Adrenal gland (tissue), 12 donors: ENCODE results near the gene RMI2. TPM values are rescaled to one million over a fixed set of nuclear protein-coding genes. Genes with fewer than 3 reads are reported as not detected.

Source experiments
- DNase-seq, 7 donors: peaks; one replicate each; pipeline ENCODE4 v3.0.0-alpha.2; 2019 to 2020
- H3K27ac ChIP-seq, 5 donors: fragments of 200-600 bp; sonication (generic) in 4 of 5; 1 replicate in 3 of 5; 2 replicates in 2 of 5; pipeline versions ENCODE4 v1.5.1 to v1.8.0; 2016 to 2020; ENCODE audit warnings: mild to moderate bottlenecking in 1 of 5
- H3K27me3 ChIP-seq: fragments of 200-600 bp; 2 replicates; pipeline ENCODE4 v1.8.0; 2021
- H3K36me3 ChIP-seq, 2 donors: fragments of 200-600 bp; replicated peaks in 1 of 2; 1 replicate in 1 of 2; 2 replicates in 1 of 2; pipeline versions ENCODE4 v1.5.1 to v1.8.0; 2018 to 2022
- H3K4me1 ChIP-seq, 2 donors: fragments of 200-600 bp; replicated peaks in 1 of 2; 1 replicate in 1 of 2; 2 replicates in 1 of 2; pipeline versions ENCODE4 v1.5.1 to v1.8.0; 2018 to 2021
- H3K4me3 ChIP-seq, 4 donors: fragments of 200-600 bp; sonication (generic) in 3 of 4; one replicate each; pipeline ENCODE4 v1.5.1; 2016 to 2018
- H3K9me3 ChIP-seq, 3 donors: fragments of 200-600 bp; sonication (generic) in 1 of 3; replicated peaks in 1 of 3; 1 replicate in 2 of 3; 2 replicates in 1 of 3; pipeline versions ENCODE4 v1.5.1 to v1.8.0; 2016 to 2021
- CTCF ChIP-seq, 6 experiments: fragments of 450-650 bp in 4 of 6; fragments of 200-600 bp in 2 of 6; sonication (generic) in 1 of 6; IDR thresholded peaks; 1 replicate in 5 of 6; 2 replicates in 1 of 6; pipeline versions ENCODE4 v1.5.1 to v1.8.0; 2016 to 2021; ENCODE audit warnings: antibody characterized with exemption in 6 of 6, mild to moderate bottlenecking in 2 of 6, moderate library complexity in 1 of 6
- POLR2A ChIP-seq, 2 donors: fragments of 450-650 bp; IDR thresholded peaks; one replicate each; pipeline ENCODE4 v1.6.1; 2017; ENCODE audit warnings: antibody characterized with exemption in 2 of 2, mild to moderate bottlenecking in 2 of 2, moderate library complexity in 1 of 2
- WGBS, 4 donors: extraction: QIAGEN DNeasy Blood & Tissue Kit in 2 of 4; methylation state at CpG; one replicate each; pipeline versions ENCODE4 v1.1.5 to v1.1.7; 2013 to 2017; 5-methylcytosine and 5-hydroxymethylcytosine counted together
- intact Hi-C, 2 donors: fragments of 100-400 bp; cut with DNase I; formaldehyde crosslinking; loops; one replicate each; pipeline versions ENCODE4 v1.14.1 to v1.15.0; 2022 to 2023
- polyA plus RNA-seq, 3 donors: library from polyadenylated mRNA; stranded (reverse); fragments of 200-250 nt in 2 of 3; fragments of 350-450 nt in 1 of 3; fragmentation: Illumina TruSeq in 1 of 3; extraction: RNeasy Lipid Tissue Mini Kit (QIAGEN cat#74804) in 1 of 3; gene quantifications; one replicate each; pipeline ENCODE4 v1.2.3, GENCODE V29; 2013 to 2014
- total RNA-seq, 9 donors: library from RNA; depleted of rRNA in 4 of 9; stranded (reverse); fragments of >200 nt in 4 of 9; fragments of 120-200 nt in 1 of 9; fragmentation: NEBNext Ultra II Directional in 1 of 9; extraction: Animal tissue kit (Norgen Biotek cat#: 25700) in 1 of 9; gene quantifications; one replicate each; pipeline versions ENCODE4 v1.1.0 to v1.2.4, GENCODE V29; 2013 to 2023
- donor health status: healthy with polysubstance abuse.
- donor health status: Bipolar disorder and iron deficiency.
- donor health status: DM: yes; HTN: yes; CAD: no.
- donor health status: DM: no; HTN: no; CAD: no.
- donor health status: DM: no; HTN: no; CAD: no.
- donor health status: DM: yes; HTN: yes; CAD: no.

The RMI2 gene
- total and polyA plus RNA-seq, 12 donors: 0.56 to 21.1 (median 1.2) TPM; not detected in 2

- Histone ChIP-seq H3K9me3 (no peaks in the 10 kb centered on the region), H3K4me1 (peaks cover 0 to 3% of the 10 kb centered on the region in 2 donors), H3K27me3 (no peaks in the 10 kb centered on the region), H3K27ac (no peak overlapping the region), H3K4me3 (no peak overlapping the region), H3K36me3 (no peaks in the 10 kb centered on the region)
- TF ChIP-seq CTCF (IDR thresholded peaks at IDR 0.05): no peak
- no peak for TF ChIP-seq POLR2A (IDR thresholded peaks at IDR 0.05)
- WGBS, 4 donors: 65 to 81% (median 71%) methylated on average over 5 of the region's 5 CpGs
- intact Hi-C loops: no loop called here
- no peak for DNase-seq
These were observed 23.6 kb upstream of the RMI2 start for GRCh38 chr16:11321662-11322061.

DNA sequence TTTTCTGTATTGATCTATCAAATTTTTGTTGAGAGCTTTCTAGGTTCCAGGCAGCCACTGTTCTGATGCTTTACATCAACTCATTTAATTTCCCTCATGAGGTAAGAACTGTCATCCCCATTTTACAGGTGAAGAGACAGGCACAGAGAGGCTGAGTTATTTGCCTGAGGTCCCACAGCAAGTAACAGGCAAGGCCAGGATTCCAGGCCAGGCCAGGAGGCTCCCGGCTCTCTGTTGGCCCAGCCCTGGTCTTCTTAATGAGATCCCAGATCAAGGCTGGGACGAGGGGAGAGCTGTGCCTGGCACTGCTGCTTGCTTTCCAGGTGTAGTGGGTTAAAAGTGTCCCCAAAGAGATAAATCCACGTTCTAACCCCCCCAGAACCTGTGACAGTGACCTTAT is 22.4 kb upstream of the RMI2 start:
- Histone ChIP-seq H3K36me3 (no peaks in the 10 kb centered on the region), H3K27me3 (no peaks in the 10 kb centered on the region), H3K9me3 (no peaks in the 10 kb centered on the region), H3K27ac (no peak overlapping the region), H3K4me1 (peaks cover 0 to 4% of the 10 kb centered on the region in 2 donors), H3K4me3 (no peak overlapping the region)
- intact Hi-C loops: no loop called here
- DNase-seq: no peak
- 87 to 94% (median 90%) methylated on average over 3 of the region's 3 CpGs for WGBS, 4 donors
- TF ChIP-seq CTCF (IDR thresholded peaks at IDR 0.05) (no peak), POLR2A (IDR thresholded peaks at IDR 0.05) (no peak)

- 74 to 93% (median 88%) methylated on average over 6 to 11 of the region's 11 CpGs for WGBS, 4 donors
- no peak for DNase-seq
- Histone ChIP-seq H3K27me3 (no peaks in the 10 kb centered on the region), H3K27ac (no peak overlapping the region), H3K4me1 (peaks cover 1 to 13% of the 10 kb centered on the region in 2 donors), H3K4me3 (no peak overlapping the region), H3K36me3 (no peaks in the 10 kb centered on the region), H3K9me3 (no peaks in the 10 kb centered on the region)
- TF ChIP-seq POLR2A (IDR thresholded peaks at IDR 0.05) (no peak), CTCF (IDR thresholded peaks at IDR 0.05) (no peak)
- intact Hi-C loops: no loop called here
These were observed 21.5 kb upstream of the RMI2 start for GRCh38 chr16:11323551-11324336.

DNA sequence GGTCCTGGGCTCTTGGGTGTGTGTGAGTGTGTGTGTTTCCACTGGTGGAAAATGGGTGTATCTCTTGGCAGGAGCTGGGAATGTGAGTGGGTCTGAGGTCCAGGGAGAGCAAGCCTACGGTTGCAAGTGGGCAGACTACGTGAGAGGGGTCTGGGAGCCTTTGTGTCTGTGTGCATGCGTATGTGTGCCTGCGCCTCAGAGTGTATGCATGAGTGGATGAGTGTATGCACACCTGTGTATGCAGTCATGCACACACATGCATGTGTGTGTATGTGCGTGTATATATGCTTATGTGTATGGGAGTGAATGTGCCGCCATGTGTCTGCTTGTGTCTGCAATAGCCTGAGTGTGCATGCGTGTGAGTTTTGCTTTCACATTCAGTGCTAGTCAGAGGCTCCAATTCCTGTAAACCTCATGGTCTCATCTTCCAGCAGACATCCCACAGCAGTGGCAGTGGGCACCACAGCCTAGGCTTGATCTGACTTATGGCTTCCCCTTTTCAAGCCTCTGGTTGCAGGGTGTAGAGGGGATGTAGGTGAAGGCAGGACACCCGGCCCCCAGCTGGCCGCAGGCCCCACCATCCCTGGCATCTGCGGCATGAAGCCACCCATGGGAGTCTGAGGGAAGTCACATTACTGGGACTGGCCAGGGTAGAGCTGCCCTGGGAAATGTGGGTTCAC is 19.7 kb upstream of the RMI2 start:
- no peak for DNase-seq
- H3K4me1 ChIP-seq: peaks cover 4 to 20% of the 10 kb centered on the region in 2 donors
- no peaks in the 10 kb centered on the region for H3K36me3 ChIP-seq
- intact Hi-C loops: no loop called here
- H3K9me3 ChIP-seq: no peaks in the 10 kb centered on the region
- no peak overlapping the region for H3K4me3 ChIP-seq
- no peak overlapping the region for H3K27ac ChIP-seq
- no peaks in the 10 kb centered on the region for H3K27me3 ChIP-seq
- TF ChIP-seq POLR2A (IDR thresholded peaks at IDR 0.05) (no peak), CTCF (IDR thresholded peaks at IDR 0.05) (no peak)
- 77 to 88% (median 86%) methylated on average over 5 to 10 of the region's 10 CpGs for WGBS, 4 donors
